Fibroblast of lung (primary cell): ENCODE measurements around the gene CSAG3. TPM values are rescaled to one million over a fixed set of nuclear protein-coding genes. Genes with fewer than 3 reads are reported as not detected.

Experiments
- DNase-seq, 2 donors: peaks; one replicate each; pipeline versions ENCODE4 v3.0.0 to v3.0.0-alpha.2; 2010; ENCODE audit warnings: low read depth in 2 of 2
- H2AFZ ChIP-seq: 2 replicates; pipeline ENCODE4 v1.5.1; 2012; ENCODE audit warnings: low read length, control low read depth, inconsistent platforms
- H3K27ac ChIP-seq: 2 replicates; pipeline ENCODE4 v1.5.1; 2011; ENCODE audit warnings: low read length, control low read depth; ENCODE audit not compliant: insufficient read depth
- H3K27me3 ChIP-seq: 2 replicates; pipeline ENCODE4 v1.5.1; 2011; ENCODE audit warnings: mild to moderate bottlenecking, low read length; ENCODE audit not compliant: control insufficient read depth, insufficient read depth
- H3K36me3 ChIP-seq: 2 replicates; pipeline ENCODE4 v1.5.1; 2011; ENCODE audit warnings: low read length; ENCODE audit not compliant: control insufficient read depth, insufficient read depth
- H3K4me1 ChIP-seq: 2 replicates; pipeline ENCODE4 v1.5.1; 2011; ENCODE audit warnings: low read length; ENCODE audit not compliant: control insufficient read depth, insufficient read depth; ENCODE audit errors: extremely low read depth
- H3K4me2 ChIP-seq: 2 replicates; pipeline ENCODE4 v1.5.1; 2011; ENCODE audit warnings: low read length, control low read depth; ENCODE audit not compliant: insufficient read depth; ENCODE audit errors: extremely low read depth
- H3K4me3 ChIP-seq, 4 experiments: fragments of 200-600 bp in 1 of 4; sonication (generic) in 1 of 4; replicated peaks in 1 of 4; 2 replicates each; pipeline ENCODE4 v1.5.1; 2011 to 2016; ENCODE audit warnings: low read length in 4 of 4, low read depth in 3 of 4, mild to moderate bottlenecking in 3 of 4, control low read depth in 2 of 4, inconsistent platforms in 1 of 4, mixed read lengths in 1 of 4; ENCODE audit not compliant: insufficient read depth in 1 of 4; ENCODE audit errors: control extremely low read depth in 1 of 4
- H3K79me2 ChIP-seq: 2 replicates; pipeline ENCODE4 v1.5.1; 2012; ENCODE audit warnings: mild to moderate bottlenecking, low read length, inconsistent platforms; ENCODE audit not compliant: control insufficient read depth, insufficient read depth
- H3K9ac ChIP-seq: 2 replicates; pipeline ENCODE4 v1.5.1; 2011; ENCODE audit warnings: mild to moderate bottlenecking, low read length, control low read depth; ENCODE audit not compliant: insufficient read depth
- H3K9me3 ChIP-seq: 2 replicates; pipeline ENCODE4 v1.5.1; 2012; ENCODE audit warnings: low read depth, low read length; ENCODE audit not compliant: control insufficient read depth, insufficient read depth
- H4K20me1 ChIP-seq: 2 replicates; pipeline ENCODE4 v1.5.1; 2011; ENCODE audit warnings: low read length; ENCODE audit not compliant: control insufficient read depth, insufficient read depth; ENCODE audit errors: extremely low read depth
- EZH2 ChIP-seq: IDR thresholded peaks from 2 replicates; pipeline ENCODE4 v1.5.1; 2012; ENCODE audit warnings: low read length, control low read depth, mild to moderate bottlenecking; ENCODE audit errors: missing control alignments
- polyA plus RNA-seq, 2 donors: library from polyadenylated mRNA; depleted of rRNA in 1 of 2; stranded (reverse) in 1 of 2; unstranded in 1 of 2; fragments of >200 nt; gene quantifications; 2 replicates each; pipeline ENCODE4 v1.2.1, GENCODE V29; 2011 to 2012; ENCODE audit warnings: missing spikeins in 1 of 2
- total RNA-seq: library from RNA; depleted of rRNA; stranded (reverse); fragments of >200 nt; gene quantifications from 2 replicates; pipeline ENCODE4 v1.2.1, GENCODE V29; 2014
- TF ChIP-seq, protein P1 (sequence below), 2 donors: IDR thresholded peaks in 1 of 2; conservative IDR thresholded peaks in 1 of 2; 1 replicate in 1 of 2; 2 replicates in 1 of 2; pipeline ENCODE4 v1.5.1; 2011 to 2012; ENCODE audit warnings: low read length in 2 of 2, control low read depth in 1 of 2, inconsistent platforms in 1 of 2, low read depth in 1 of 2, mild to moderate bottlenecking in 1 of 2

CSAG3 gene
- total and polyA plus RNA-seq, 2 donors (not counting 1 experiment from before 2014, with no cell fraction given), result not detected

DNA sequence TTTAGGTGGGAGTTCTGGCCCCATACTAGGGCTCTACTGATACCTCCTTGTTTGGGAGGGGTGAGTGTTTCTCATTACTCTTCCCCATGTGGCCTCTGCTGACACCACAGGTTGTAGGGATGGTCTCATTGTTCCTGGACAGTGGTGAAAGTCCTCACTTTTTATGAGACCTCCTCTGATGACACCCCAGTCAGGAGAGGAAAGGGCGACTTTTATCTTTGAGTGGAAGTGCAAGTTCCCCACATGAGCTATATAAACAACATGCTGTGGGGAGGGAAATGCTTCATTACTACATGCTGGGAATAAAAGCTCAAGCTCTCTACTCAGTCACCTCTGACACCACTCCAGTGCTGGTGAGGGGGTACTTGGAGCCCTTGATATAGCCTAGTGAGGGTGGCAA lies 39.9 kb downstream of the CSAG3 start:
- H2AFZ ChIP-seq, result no peak overlapping the region
- no peak overlapping the region for H3K4me2 ChIP-seq
- no peaks in the 10 kb centered on the region for H3K79me2 ChIP-seq
- H3K4me3 ChIP-seq, result no peak overlapping the region
- H4K20me1 ChIP-seq, result no peaks in the 10 kb centered on the region
- H3K27ac ChIP-seq, result no peak overlapping the region
- no peaks in the 10 kb centered on the region for H3K9me3 ChIP-seq
- no peak for DNase-seq
- H3K4me1 ChIP-seq, result no peaks in the 10 kb centered on the region
- no peaks in the 10 kb centered on the region for H3K36me3 ChIP-seq
- no peaks in the 10 kb centered on the region for H3K27me3 ChIP-seq
- no peak overlapping the region for H3K9ac ChIP-seq
- TF ChIP-seq, protein P1, sequence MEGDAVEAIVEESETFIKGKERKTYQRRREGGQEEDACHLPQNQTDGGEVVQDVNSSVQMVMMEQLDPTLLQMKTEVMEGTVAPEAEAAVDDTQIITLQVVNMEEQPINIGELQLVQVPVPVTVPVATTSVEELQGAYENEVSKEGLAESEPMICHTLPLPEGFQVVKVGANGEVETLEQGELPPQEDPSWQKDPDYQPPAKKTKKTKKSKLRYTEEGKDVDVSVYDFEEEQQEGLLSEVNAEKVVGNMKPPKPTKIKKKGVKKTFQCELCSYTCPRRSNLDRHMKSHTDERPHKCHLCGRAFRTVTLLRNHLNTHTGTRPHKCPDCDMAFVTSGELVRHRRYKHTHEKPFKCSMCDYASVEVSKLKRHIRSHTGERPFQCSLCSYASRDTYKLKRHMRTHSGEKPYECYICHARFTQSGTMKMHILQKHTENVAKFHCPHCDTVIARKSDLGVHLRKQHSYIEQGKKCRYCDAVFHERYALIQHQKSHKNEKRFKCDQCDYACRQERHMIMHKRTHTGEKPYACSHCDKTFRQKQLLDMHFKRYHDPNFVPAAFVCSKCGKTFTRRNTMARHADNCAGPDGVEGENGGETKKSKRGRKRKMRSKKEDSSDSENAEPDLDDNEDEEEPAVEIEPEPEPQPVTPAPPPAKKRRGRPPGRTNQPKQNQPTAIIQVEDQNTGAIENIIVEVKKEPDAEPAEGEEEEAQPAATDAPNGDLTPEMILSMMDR (conservative IDR thresholded peaks at IDR 0.05 in 1 of 2, IDR thresholded peaks at IDR 0.05 in 1 of 2; ENCODE audit: low read depth in 1 of 2, low read length in 2 of 2), result no peak
- no peak for TF ChIP-seq EZH2

DNA sequence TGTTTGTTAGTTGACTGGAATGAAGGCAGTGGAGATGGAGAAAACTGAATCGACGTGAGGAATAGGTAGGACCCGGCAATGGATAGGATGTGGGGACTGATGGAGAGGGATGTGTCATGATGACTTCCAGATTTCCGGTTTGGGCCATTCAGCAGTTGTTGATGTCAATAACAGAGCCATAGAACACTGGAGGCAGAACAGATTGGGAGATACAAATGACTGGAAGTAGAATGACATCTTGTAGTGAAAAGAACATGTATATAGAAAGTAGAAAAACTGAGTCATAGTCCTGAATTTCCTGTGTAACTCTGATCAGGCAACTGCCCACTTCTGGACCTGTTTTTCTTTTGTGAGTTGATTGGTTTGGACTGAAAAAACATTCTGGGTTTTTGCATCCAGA lies 47.0 kb downstream of the CSAG3 start:
- Histone ChIP-seq H3K36me3 (no peaks in the 10 kb centered on the region), H3K27ac (no peak overlapping the region), H3K9me3 (no peaks in the 10 kb centered on the region), H3K4me2 (no peak overlapping the region), H3K27me3 (no peaks in the 10 kb centered on the region), H3K4me3 (no peak overlapping the region), H3K9ac (no peak overlapping the region), H2AFZ (no peak overlapping the region), H3K4me1 (no peaks in the 10 kb centered on the region), H3K79me2 (no peaks in the 10 kb centered on the region), H4K20me1 (no peaks in the 10 kb centered on the region)
- TF ChIP-seq, protein P1 (conservative IDR thresholded peaks at IDR 0.05 in 1 of 2, IDR thresholded peaks at IDR 0.05 in 1 of 2; ENCODE audit: low read depth in 1 of 2, low read length in 2 of 2), result no peak
- TF ChIP-seq EZH2, result no peak
- no peak for DNase-seq

Other genes starting within 250 kb of the CSAG3 start
- gene GABRQ, start 121.3 kb upstream of the CSAG3 start, total RNA-seq, result under 0.01 TPM in 1 of 2 replicates, not detected in the other
- gene GABRQ, start 121.3 kb upstream of the CSAG3 start, polyA plus RNA-seq, result 0.02 TPM in 1 of 2 replicates, not detected in the other
- not detected in 2 replicates for gene MAGEA3, start 60.4 kb upstream of the CSAG3 start, total RNA-seq
- not detected in 2 replicates for gene MAGEA3, start 60.4 kb upstream of the CSAG3 start, polyA plus RNA-seq
- not detected in 2 replicates for gene CSAG2, start 49.9 kb upstream of the CSAG3 start, total RNA-seq
- not detected in 2 replicates for gene CSAG2, start 49.9 kb upstream of the CSAG3 start, polyA plus RNA-seq
- not detected in 2 replicates for gene MAGEA2B, start 44.6 kb upstream of the CSAG3 start, total RNA-seq
- not detected in 2 replicates for gene MAGEA2B, start 44.6 kb upstream of the CSAG3 start, polyA plus RNA-seq
- not detected in 2 replicates for gene CSAG1, start 25.5 kb upstream of the CSAG3 start, total RNA-seq
- not detected in 2 replicates for gene CSAG1, start 25.5 kb upstream of the CSAG3 start, polyA plus RNA-seq
- not detected in 2 replicates for gene MAGEA12, start 25.5 kb upstream of the CSAG3 start, total RNA-seq
- not detected in 2 replicates for gene MAGEA12, start 25.5 kb upstream of the CSAG3 start, polyA plus RNA-seq
- not detected in 2 replicates for gene MAGEA2, start 5.4 kb upstream of the CSAG3 start, total RNA-seq
- gene MAGEA2, start 5.4 kb upstream of the CSAG3 start, polyA plus RNA-seq, result not detected in 2 replicates
- not detected in 2 replicates for gene MAGEA6, start 10.5 kb downstream of the CSAG3 start, total RNA-seq
- gene MAGEA6, start 10.5 kb downstream of the CSAG3 start, polyA plus RNA-seq, result not detected in 2 replicates
- 30.6 and 40.8 TPM in 2 replicates for gene CETN2, start 71.5 kb downstream of the CSAG3 start, total RNA-seq
- 72.1 and 79.7 TPM in 2 replicates for gene CETN2, start 71.5 kb downstream of the CSAG3 start, polyA plus RNA-seq
- 16.7 and 32.2 TPM in 2 replicates for gene NSDHL, start 71.8 kb downstream of the CSAG3 start, total RNA-seq
- 43.5 and 48.8 TPM in 2 replicates for gene NSDHL, start 71.8 kb downstream of the CSAG3 start, polyA plus RNA-seq
- gene ZNF185, start 138.8 kb downstream of the CSAG3 start, total RNA-seq, result 0.66 and 1.0 TPM in 2 replicates
- gene ZNF185, start 138.8 kb downstream of the CSAG3 start, polyA plus RNA-seq, result 2.3 and 4.2 TPM in 2 replicates
- not detected in 2 replicates for gene PNMA5, start 234.9 kb downstream of the CSAG3 start, total RNA-seq
- gene PNMA5, start 234.9 kb downstream of the CSAG3 start, polyA plus RNA-seq, result not detected in 2 replicates